ENCODE data around the gene ADARB1. TPM values are rescaled to one million over a fixed set of nuclear protein-coding genes. Genes with fewer than 3 reads are reported as not detected.

The ADARB1 gene
- total RNA-seq, 1 experiment from 2014 or later, result 14.6 TPM

- no peak for TF ChIP-seq ZBTB21 (CRISPR knock-in tag; IDR thresholded peaks at IDR 0.05; ENCODE audit: borderline replicate concordance)
- no peak for TF ChIP-seq ATF2 (CRISPR knock-in tag; IDR thresholded peaks at IDR 0.05; ENCODE audit: borderline replicate concordance, low read depth)
- TF ChIP-seq NFE2L1 (CRISPR knock-in tag; IDR thresholded peaks at IDR 0.05), result no peak
- TF ChIP-seq RELA (CRISPR knock-in tag; IDR thresholded peaks at IDR 0.05; ENCODE audit: borderline replicate concordance), result no peak
- no peak for TF ChIP-seq RORB (CRISPR knock-in tag; IDR thresholded peaks at IDR 0.05)
- no peak for TF ChIP-seq ZNF232 (CRISPR knock-in tag; IDR thresholded peaks at IDR 0.05)
- TF ChIP-seq IRF1 (CRISPR knock-in tag; IDR thresholded peaks at IDR 0.05), result no peak
- TF ChIP-seq PRDM15 (CRISPR knock-in tag; IDR thresholded peaks at IDR 0.05), result no peak
Observed at GRCh38 chr21:45053561-45054226, 20.7 kb upstream of the ADARB1 start (continued).

GRCh38 chr21:45054227-45054926 lies 20.0 kb upstream of the ADARB1 start:
- Mint-ChIP-seq H3K9me3 (no peaks in the 10 kb centered on the region), H3K36me3 (no peaks in the 10 kb centered on the region), H3K4me3 (no peak overlapping the region), H3K4me1 (peaks cover 27% of the 10 kb centered on the region), H3K27me3 (ENCODE audit: low read depth) (no peaks in the 10 kb centered on the region; the same call in 1 of the 2 replicates), H3K27ac (no peak overlapping the region)
- ChIA-PET CTCF (interaction anchor here (1.0 to 2.0 kb wide), 5 partner anchors 19 to 86 kb away, joined by 4 to 14 read pairs (median 4); no protein-coding TSS in a partner anchor), POLR2A (interaction anchor here (1.4 kb wide), 1 partner anchor 20 kb away, joined by 3 read pairs; the partner anchor contains the start of gene ADARB1)
- TF ChIP-seq ERG (CRISPR knock-in tag; IDR thresholded peaks at IDR 0.05), result no peak
- no peak for TF ChIP-seq USF2 (CRISPR knock-in tag; IDR thresholded peaks at IDR 0.05)
- TF ChIP-seq E2F4 (CRISPR knock-in tag; IDR thresholded peaks at IDR 0.05; ENCODE audit: borderline replicate concordance, low read depth), result no peak
- no peak for TF ChIP-seq RORB (CRISPR knock-in tag; IDR thresholded peaks at IDR 0.05)
- TF ChIP-seq CDX4 (CRISPR knock-in tag; IDR thresholded peaks at IDR 0.05; ENCODE audit: borderline replicate concordance), result no peak
- no peak for TF ChIP-seq NFATC4 (CRISPR knock-in tag; IDR thresholded peaks at IDR 0.05)
- ATAC-seq, result no peak
- no peak for DNase-seq (ENCODE audit: low spot score)

Measured in WTC11 (cell line).